LoVo (cell line): Measurements from ENCODE around the gene EGFR.

Experiments used
- DNase-seq: peaks from one replicate; pipeline ENCODE4 v3.0.0-alpha.2; 2016; ENCODE audit warnings: low spot score

Gene EGFR

DNA sequence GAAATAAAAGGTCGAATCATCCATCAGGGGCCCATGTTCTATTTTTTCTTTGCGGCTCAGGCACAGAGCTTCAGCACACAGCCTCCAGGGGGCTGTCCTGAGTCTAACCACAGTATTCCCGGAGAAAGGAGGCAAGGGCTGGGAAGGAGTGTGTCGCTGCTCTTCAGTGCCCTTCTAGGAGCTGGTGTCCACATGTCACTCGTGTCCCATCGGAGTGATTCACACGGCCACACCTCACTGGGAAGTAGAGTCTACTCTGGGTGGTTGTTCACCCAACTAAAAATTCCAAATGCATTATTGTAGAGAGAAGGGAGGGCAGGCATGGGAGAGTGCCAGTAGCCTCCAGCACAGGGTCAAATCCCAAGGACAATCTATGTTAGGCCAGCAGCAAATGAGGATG is 231.5 kb downstream of the EGFR start:
- peak; percentile 69 for DNase-seq

DNA sequence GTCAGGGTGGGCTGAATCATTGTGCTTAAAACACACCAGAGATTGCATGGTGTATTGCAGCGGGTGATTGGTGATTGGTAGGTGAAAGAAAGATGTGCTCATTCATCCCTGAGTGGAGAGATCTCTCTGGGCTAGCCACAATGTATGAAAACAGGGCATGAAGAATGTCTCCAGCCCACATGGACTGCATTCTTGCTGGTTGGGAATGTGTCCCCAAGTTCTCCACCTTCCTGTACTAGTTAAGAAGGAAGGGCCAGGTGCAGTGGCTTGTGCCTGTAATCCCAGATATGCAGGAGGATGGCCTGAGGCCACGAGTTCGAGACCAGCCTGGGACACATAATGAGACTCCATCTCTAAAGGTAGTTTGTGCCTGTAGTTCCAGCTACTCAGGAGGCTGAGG is 232.5 kb downstream of the EGFR start:
- DNase-seq: no peak

- no peak for DNase-seq
Observed at GRCh38 chr7:55251911-55252310, 233.1 kb downstream of the EGFR start.

DNA sequence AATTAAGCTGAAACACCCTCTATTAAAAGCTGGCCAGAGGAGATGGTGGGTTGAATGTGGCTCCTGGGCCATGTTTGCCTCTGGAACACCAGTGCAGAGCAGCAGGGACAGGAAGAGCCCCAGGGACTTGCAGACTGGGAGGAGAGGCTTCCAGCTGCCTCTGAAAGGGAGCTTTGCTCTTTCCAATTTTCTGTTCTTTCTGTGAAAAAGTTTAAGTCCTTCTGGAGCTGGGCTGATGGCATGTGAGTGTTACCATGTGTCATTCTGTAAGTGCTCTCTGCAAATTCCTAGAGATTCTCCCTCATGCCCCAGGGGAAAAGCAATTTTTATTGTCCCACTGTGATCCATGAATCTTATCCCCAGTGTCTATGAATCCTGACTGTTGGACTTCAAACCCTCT is 233.6 kb downstream of the EGFR start:
- DNase-seq: no peak

DNA sequence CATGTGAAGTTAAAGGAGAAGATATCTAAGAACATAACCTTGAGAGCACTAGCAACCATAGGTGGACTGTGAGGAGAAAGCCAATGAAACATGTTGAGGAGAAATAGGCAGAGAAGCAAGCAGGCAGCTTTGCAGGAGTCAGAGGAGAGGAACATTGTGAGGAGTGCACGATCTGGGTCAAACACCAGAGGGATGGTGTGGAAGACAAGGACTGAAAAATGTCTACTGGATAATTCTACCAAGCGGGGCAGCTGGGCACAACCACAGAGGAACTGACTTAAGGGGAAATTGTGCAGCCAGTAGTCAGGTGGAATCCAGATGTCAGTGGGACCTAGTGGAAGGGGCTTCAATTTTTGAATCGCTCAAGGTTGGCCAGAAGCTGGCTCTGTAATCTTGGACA is 234.4 kb downstream of the EGFR start:
- DNase-seq: no peak

DNA sequence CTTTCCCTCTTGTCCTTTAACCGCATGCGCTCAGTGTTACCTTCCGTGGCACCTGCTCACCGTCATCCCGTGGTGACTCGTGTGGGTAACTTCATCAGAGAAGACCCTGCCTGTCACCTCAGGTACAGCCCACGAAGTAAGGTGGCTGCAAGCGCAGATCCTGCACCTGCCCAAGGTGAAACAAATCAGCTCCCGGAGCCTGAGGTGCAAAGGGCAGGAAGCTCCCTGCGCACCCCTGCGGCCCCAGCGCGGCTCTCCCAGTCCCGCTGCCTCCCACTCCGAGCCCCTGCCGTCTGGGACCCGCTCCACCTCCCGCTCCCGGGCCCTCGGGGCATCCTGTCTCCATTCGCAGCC is 235.4 kb downstream of the EGFR start:
- DNase-seq: no peak

- peak; percentile 89 for DNase-seq
Observed at GRCh38 chr7:55254596-55255495, 236.0 kb downstream of the EGFR start.

- peak; percentile 92 for DNase-seq
Observed at GRCh38 chr7:55255496-55256445, 237.0 kb downstream of the EGFR start.

DNA sequence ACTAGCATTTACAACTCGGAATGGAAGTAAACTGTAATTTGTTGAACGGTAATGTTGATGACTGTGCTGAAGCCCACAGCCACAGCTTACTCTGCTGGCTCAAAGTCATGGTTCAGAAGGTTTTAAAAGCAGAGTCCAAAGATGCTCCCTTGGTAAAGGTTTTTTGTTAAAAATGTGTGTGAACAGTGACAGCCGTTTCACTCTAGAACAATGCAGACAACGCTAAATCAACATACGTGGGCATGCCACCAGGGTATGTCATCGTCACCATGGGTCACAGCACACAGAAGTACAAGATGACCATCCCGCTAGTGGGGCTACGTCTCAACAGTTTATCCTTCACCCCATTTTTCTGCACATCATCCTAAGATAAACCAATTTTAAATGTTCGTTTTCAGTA is 239.8 kb downstream of the EGFR start:
- no peak for DNase-seq

DNA sequence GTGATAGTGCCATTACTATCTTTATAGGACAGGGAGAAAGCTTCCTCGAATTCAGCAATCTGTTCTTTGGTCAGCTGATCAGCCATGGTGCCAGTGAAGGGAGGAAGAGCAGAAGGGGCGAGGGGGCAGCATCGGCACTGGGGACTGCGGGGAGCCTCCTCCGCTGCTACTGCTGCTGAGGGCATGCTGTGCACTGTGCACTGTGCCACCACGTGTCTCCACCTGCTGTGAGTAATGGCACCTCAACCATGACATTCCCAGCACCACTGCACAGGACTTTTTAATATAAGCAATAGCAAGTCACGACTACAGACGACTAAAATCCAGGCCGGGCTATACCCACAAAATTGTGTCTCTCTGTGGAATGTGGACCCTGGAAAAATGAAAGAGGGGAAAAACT is 241.4 kb downstream of the EGFR start:
- DNase-seq: no peak

GRCh38 chr7:55260676-55261385 is 242.0 kb downstream of the EGFR start:
- DNase-seq: no peak
